Measurements from ENCODE around the gene UST.

Gene UST

GRCh38 chr6:149122850-149123821 lies 376.3 kb downstream of the UST start:
- Histone ChIP-seq H2AFZ (ENCODE audit: low read depth) (no peak overlapping the region), H3K9ac (no peak overlapping the region), H3K27me3 (ENCODE audit: insufficient read depth, low read depth) (no peaks in the 10 kb centered on the region), H4K20me1 (ENCODE audit: insufficient read depth) (no peaks in the 10 kb centered on the region), H3K27ac (no peak overlapping the region), H3K4me1 (ENCODE audit: low read depth, poor library complexity, severe bottlenecking) (no peaks in the 10 kb centered on the region), H3K79me2 (ENCODE audit: insufficient read depth, low read depth) (no peaks in the 10 kb centered on the region), H3K4me3 (IDR thresholded peaks at IDR 0.05; ENCODE audit: insufficient read depth, low read depth, low read length) (no peak overlapping the region), H3K36me3 (ENCODE audit: insufficient read depth) (no peaks in the 10 kb centered on the region), H3K4me2 (no peak overlapping the region)
- TF ChIP-seq CTCF (conservative IDR thresholded peaks at IDR 0.05; ENCODE audit: low read depth, low read length), result no peak

DNA sequence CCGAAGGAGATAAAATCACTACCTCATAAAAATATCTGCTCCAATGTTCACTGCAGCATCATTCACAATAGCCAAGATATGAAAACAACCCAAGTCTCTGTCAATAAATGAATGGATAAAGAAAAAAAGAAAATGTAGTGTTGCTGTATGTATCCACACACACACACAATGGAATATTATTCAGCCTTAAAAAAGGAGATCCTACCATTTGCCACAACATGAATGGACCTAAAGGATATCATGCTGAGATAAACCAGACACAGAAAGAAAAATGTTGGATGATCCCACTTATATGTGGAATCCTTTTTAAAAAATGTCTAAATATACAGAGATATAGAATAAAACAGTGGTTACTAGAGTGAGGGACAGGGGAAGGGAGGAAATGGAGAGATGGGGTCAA lies 378.5 kb downstream of the UST start:
- no peak overlapping the region for H3K4me3 ChIP-seq (IDR thresholded peaks at IDR 0.05; ENCODE audit: insufficient read depth, low read depth, low read length)
- H2AFZ ChIP-seq (ENCODE audit: low read depth), result no peak overlapping the region
- no peaks in the 10 kb centered on the region for H3K79me2 ChIP-seq (ENCODE audit: insufficient read depth, low read depth)
- H3K36me3 ChIP-seq (ENCODE audit: insufficient read depth), result no peaks in the 10 kb centered on the region
- H3K4me2 ChIP-seq, result no peak overlapping the region
- no peak for TF ChIP-seq CTCF (conservative IDR thresholded peaks at IDR 0.05; ENCODE audit: low read depth, low read length)
- H3K27ac ChIP-seq, result no peak overlapping the region
- H3K4me1 ChIP-seq (ENCODE audit: low read depth, poor library complexity, severe bottlenecking), result no peaks in the 10 kb centered on the region
- no peak overlapping the region for H3K9ac ChIP-seq
- H3K27me3 ChIP-seq (ENCODE audit: insufficient read depth, low read depth), result no peaks in the 10 kb centered on the region
- H4K20me1 ChIP-seq (ENCODE audit: insufficient read depth), result no peaks in the 10 kb centered on the region

All from KMS-11 (cell line).